Retinal pigment epithelial cell (primary cell): ENCODE measurements around the gene GGTLC2.
"Not testable (repeated sequence)": the region's sequence is repeated elsewhere in the genome, so short reads cannot be mapped to it uniquely, and the experiment has no call there.

Experiments used
- DNase-seq: peaks from one replicate; pipeline ENCODE4 v3.0.0-alpha.2; 2010; ENCODE audit warnings: low read depth
- H3K4me3 ChIP-seq: 2 replicates; pipeline ENCODE4 v1.5.1; 2011; ENCODE audit warnings: mild to moderate bottlenecking, low read length, control low read depth, moderate library complexity
- TF ChIP-seq, protein P1 (sequence below): conservative IDR thresholded peaks from 2 replicates; pipeline ENCODE4 v1.5.1; 2011; ENCODE audit warnings: low read depth, low read length, control low read depth, inconsistent platforms

GGTLC2 gene

DNA sequence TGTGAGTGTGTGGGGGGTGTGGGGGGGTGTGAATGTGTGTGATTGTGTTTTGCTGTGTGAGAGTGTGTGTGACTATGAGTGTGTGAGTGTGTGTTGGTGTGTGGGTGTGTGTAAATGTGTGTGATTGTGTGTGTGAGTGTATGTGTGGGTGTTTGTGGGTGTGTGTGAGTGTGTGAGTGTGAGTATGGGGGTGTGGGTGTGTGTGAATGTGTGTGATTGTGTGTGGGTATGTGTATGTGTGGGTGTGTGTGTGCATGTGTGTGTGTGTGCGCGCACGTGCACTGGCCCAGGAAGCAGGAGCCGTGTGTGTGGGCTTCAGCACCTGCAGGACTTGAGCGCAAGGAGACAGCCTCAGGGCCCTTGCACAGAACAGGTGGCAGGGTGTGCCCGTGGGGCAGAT is 8.2 kb downstream of the GGTLC2 start:
- not testable (repeated sequence) for DNase-seq

DNA sequence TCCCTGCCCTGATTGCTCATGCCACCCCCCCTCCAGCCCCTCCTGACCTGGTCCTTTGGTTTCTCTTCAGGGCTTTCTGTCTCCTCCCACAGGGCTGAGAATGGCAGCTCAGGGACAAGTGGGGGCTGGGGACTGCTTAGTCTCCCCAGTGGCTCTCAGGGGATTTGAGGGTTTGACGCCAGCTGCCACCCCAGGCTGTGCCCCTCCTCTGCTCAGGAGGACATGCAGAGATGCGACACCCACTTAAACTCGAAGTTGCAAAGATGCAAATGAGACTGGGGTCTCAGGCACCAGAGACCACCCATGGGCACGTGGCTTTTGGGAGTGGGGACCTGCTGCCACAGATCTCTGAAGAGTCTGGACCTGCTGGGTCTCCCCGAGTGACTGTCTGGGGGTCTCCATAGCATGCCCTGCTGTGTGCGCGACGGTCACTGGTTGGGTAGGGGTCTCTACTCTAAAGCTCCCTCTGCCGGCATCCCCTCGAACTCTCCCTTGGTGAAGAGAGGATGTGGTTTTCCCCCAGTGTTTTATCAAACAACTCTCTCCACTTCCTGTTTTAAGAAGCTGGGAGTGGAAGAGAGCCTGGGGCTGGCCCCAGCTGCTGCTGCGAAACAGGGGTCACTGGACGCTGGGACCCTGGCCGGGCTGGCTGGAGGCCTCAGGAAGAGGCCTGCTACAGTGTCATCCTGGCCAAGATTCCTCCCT is 9.4 kb downstream of the GGTLC2 start:
- not testable (repeated sequence) for DNase-seq, H3K4me3 ChIP-seq

More for the DNA sequence above, 8.2 kb downstream of the GGTLC2 start:
- not testable (repeated sequence) for H3K4me3 ChIP-seq

DNA sequence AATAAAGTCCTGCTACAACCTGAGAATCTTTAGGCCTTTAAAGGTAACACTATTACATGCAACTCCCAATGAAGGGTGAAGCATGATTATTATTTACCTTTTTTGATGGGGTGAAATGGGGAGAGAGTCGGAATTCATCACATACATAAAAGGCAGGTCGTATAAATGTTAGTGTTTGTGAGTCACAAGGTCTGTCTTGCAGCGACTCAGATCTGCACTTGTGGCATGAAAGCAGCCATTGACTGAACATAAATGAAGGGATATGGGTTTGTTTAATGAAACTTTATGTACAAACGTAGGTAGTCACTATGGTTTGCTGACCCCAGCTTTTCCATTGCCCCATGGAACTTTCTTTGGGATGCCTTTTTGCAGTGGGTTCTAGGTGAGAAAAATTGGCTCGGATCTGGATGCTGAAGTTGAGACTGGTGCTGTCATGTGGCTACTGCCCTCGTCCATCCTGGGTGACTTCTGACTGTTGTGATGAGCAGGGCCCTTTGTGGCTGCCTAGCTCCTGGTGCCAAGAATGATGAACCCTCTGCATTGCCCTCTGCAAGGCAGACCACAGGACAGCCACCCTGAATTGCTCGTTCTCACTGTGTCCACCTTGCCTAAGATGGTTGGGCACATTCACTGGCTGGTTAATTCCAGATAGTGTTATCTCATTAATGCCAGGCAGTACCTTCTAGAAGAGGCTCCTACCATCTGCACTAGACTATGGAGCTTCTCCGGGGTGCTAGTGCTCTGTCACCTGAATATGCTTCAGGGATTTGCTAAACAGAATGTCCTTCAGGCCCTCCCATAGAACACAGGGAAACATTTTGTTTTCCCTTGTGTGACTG is 11.3 kb downstream of the GGTLC2 start:
- DNase-seq = no peak
- H3K4me3 ChIP-seq = no peak overlapping the region
- TF ChIP-seq, protein P1, sequence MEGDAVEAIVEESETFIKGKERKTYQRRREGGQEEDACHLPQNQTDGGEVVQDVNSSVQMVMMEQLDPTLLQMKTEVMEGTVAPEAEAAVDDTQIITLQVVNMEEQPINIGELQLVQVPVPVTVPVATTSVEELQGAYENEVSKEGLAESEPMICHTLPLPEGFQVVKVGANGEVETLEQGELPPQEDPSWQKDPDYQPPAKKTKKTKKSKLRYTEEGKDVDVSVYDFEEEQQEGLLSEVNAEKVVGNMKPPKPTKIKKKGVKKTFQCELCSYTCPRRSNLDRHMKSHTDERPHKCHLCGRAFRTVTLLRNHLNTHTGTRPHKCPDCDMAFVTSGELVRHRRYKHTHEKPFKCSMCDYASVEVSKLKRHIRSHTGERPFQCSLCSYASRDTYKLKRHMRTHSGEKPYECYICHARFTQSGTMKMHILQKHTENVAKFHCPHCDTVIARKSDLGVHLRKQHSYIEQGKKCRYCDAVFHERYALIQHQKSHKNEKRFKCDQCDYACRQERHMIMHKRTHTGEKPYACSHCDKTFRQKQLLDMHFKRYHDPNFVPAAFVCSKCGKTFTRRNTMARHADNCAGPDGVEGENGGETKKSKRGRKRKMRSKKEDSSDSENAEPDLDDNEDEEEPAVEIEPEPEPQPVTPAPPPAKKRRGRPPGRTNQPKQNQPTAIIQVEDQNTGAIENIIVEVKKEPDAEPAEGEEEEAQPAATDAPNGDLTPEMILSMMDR = no peak

DNA sequence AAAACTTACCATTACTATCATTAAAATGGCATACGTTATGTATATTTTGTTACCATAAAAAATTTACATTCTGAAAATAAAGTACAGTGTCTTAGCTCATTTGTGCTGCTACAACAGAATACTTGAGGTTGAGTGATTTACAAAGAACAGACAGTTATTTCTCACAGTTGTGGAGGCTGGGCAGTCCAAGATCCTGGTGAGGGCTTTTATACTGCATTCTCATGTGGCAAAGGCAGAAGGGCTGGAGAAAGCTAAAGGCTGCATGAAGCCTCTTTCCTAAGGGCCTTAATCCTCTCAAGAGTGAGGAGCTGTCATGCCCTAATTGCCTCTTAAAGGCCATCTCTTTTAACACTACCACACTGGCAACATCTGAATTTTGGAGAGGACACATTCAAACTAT is 13.3 kb downstream of the GGTLC2 start:
- TF ChIP-seq, protein P1 = no peak

DNA sequence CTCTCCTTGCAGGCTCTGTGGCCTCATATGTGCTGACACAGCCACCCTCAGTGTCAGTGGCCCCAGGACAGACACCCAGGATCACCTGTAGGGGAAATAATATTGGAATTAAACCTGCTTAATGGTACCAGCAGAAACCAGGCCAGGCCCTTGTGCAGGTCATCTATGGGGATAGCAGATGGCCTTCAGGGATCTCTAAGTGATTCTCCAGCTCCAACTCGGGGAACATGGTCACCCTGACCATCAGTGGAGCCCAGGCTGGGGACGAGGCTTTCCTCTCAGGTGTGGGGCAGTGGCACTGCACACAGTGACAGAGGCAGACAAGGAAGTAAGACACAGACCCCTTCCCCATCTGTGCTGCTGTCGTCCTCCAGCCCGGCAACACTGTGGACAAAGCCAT is 16.9 kb downstream of the GGTLC2 start:
- DNase-seq = no peak
- TF ChIP-seq, protein P1 = no peak
- no peak overlapping the region for H3K4me3 ChIP-seq

More for the DNA sequence above, 13.3 kb downstream of the GGTLC2 start:
- DNase-seq = no peak
- no peak overlapping the region for H3K4me3 ChIP-seq

DNA sequence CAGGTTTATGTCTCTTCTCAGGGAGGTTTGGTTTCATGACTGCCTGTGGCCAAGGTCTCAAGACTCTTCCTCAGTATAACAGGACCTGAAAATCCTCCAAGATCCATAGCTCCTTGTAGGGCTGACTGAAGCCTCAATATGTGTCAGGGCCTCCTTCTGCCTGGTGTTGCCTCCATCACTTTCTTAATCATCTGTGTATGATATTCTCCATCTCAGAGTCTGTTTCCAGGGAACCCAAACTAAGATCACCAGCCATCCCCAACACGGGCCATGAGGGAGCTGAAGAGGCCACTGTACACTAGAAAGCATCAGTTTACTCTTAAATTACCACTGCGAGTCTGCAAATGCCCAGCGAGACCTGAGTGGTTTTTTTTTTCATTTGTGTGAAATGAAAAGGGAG is 17.7 kb downstream of the GGTLC2 start:
- H3K4me3 ChIP-seq = no peak overlapping the region
- DNase-seq = no peak
- TF ChIP-seq, protein P1 = no peak

DNA sequence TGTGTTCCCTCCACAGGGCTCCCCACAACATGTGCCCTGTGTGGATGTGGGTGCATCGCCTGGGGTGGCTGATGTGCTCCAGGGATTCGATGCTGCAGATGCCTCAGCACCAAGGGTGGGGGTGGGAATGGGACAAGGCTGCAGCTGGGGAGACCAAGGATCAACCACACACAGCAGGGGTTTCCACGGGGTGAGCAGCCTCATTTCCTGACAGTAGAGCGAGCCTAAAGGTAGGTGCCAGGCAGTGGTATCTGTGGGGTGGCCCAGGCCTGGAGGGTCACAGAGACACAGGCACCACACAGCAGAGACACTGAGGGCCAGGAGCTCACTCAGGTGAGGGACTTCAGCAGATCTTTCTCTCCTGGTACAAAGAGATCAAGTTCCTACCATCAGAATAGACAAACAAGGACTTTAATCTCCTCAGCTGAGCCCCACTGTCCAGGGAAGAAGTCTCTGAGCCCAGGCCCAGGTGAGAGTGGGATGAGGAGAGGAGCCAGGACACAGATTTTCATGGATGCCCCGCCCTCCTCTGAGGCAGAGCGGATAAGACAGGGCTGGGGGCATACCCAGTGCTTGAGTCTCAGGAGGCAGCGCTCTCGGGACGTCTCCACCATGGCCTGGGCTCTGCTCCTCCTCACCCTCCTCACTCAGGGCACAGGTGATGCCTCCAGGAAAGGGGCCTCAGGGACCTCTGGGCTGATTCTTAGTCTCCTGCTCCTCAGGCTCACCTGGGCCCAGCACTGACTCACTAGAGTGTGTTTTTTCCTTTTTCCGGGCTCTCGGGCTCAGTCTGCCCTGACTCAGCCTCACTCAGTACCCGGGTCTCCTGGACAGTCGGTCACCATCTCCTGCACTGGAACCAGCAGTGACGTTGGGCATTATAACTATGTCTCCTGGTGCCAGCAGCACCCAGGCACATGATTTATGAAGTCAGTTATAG is 19.7 kb downstream of the GGTLC2 start:
- TF ChIP-seq, protein P1 = no peak
- DNase-seq = no peak
- H3K4me3 ChIP-seq = no peak overlapping the region
